Astrocyte of the spinal cord (primary cell): ENCODE data around the gene PPP3CA.

ENCODE experiments used
- DNase-seq: peaks from one replicate; pipeline ENCODE4 v3.0.0; 2011; ENCODE audit warnings: low read depth, low spot score
- H3K4me3 ChIP-seq: 2 replicates; pipeline ENCODE4 v1.5.1; 2011; ENCODE audit warnings: low read depth, mild to moderate bottlenecking, low read length, moderate library complexity
- CTCF ChIP-seq: IDR thresholded peaks from 2 replicates; pipeline ENCODE4 v1.5.1; 2012; ENCODE audit warnings: low read depth, mild to moderate bottlenecking, low read length, inconsistent platforms
- in situ Hi-C: cut with HindIII; loops from 2 replicates; pipeline ENCODE4 v1.10.0; 2017; ENCODE audit warnings: low sequenced_read_pairs

PPP3CA gene

DNA sequence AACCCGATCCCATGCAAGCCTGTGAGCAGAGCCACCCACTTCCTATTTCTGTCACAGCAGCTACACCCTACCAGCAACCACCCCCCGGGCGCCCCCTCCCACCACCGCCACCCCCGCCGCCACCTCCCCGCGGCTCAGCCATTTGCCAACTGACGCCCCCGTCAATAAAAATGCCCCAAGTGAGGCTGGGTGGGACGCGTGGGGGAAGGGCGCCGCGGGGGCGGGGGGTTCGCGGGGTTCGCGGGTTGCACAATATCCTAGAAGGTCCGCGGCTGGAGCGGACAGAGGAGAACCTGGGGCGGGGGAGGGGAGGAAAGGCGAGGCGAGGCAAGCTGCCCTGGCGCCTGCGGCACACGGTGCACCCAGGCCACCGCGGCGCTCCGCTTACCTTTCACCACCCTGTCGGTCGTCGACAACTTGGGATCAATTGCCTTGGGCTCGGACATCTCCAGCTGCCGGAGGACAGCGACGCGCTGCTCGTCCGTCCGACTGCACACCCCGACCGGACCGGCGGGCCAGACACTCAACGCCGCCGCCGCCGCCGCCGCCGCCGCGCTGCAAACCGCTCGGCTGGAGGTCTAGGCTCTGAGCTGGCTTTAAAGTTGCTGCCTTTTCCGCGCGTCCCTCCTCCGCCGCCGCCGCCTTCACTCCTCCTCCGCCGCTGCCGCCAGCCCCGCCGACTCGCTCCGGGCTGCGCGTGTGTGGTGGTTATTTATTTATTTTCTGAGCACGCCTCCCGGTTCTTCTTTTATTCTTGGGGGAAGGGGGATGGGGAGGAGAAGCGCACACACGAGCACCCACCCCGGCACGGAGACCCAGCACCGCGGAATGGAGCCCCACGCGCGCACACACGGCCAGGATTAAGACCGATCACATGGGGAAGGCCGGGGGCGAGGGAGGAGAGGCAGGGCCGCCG is 717 bp downstream of the PPP3CA start:
- TF ChIP-seq CTCF = no peak
- H3K4me3 ChIP-seq = peak overlapping the region; percentile 65
- peak; percentile 75 for DNase-seq
- in situ Hi-C loops = no loop called here

DNA sequence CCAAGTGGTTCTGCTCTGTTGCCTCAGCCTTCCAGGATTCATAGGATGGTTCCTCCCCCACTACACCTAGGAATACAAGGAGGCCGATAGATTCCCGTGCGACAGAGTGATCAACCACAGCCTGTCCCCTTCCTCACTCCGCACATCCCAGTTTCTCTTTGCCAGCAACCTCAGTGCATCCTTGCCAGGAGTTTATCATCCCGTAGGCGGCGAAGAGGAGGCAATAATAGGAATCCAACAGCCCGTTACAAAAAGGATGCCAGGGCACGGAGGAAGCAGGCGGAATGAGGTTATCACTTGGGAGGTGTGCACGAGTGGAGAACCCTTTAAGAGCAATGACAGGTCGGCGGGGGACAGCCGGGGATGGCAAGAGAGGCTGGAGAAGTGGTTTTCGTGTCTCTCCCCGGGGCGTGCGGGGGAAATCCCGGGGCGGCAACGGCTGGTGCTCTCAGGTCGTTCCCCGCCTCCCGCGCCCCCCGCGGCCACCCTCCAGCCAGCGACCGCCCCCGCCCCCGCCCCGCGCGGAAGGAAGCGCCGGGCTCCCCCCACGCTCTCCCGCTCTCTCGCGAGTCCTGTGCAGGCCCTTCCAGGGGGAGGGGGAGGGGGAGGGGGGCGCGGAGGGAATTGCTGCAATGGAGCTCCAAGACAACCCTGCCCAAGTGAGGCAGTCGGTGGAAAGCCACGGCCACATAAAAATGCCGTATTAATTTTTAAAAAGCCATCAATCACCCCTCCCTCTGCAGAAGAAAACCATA is 1.6 kb downstream of the PPP3CA start:
- in situ Hi-C loops = no loop called here
- TF ChIP-seq CTCF = no peak
- peak overlapping the region; percentile 65 for H3K4me3 ChIP-seq
- peak; percentile 67 for DNase-seq

DNA sequence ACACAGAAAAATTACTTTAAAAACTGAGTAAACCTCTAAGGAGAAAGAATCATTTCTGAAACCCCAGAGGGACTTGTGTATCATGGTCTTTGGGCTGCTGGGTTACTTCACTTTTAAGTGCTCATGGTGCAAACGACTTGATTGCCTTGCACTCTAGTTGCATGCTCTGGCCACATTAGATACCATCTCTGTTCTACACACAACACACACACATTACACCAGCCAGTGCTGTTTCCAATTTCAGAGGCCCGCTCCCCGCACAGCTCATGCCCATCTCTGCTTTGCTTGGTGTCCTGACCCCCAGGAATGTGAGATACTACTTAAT is 2.1 kb downstream of the PPP3CA start:
- TF ChIP-seq CTCF = no peak
- DNase-seq = peak; percentile 37
- in situ Hi-C loops = no loop called here
- H3K4me3 ChIP-seq = peak overlapping the region; percentile 65

DNA sequence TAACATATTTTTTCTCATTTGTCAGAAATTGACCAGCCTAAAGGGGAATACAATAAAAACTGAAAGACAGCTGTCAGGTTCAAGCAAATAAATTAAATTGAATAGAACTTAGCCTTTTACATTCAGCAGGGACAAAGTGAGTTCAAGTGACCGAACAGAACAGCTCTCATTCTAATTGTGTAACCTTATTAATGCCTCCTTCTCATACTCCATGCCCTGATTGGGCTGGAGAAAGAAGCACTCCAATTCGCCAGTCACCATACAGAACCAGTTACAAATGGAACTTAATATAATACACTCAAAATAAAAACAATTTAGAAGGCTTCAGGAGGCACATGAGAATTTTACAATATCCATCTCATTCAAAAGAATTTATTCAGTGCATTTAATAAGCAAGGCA is 8.0 kb downstream of the PPP3CA start:
- no peak overlapping the region for H3K4me3 ChIP-seq
- no peak for DNase-seq
- in situ Hi-C loops = no loop called here
- no peak for TF ChIP-seq CTCF

- TF ChIP-seq CTCF = no peak
- H3K4me3 ChIP-seq = no peak overlapping the region
- DNase-seq = peak; percentile 55
- in situ Hi-C loops = no loop called here
These were observed 9.6 kb downstream of the PPP3CA start for GRCh38 chr4:101337688-101338087.

DNA sequence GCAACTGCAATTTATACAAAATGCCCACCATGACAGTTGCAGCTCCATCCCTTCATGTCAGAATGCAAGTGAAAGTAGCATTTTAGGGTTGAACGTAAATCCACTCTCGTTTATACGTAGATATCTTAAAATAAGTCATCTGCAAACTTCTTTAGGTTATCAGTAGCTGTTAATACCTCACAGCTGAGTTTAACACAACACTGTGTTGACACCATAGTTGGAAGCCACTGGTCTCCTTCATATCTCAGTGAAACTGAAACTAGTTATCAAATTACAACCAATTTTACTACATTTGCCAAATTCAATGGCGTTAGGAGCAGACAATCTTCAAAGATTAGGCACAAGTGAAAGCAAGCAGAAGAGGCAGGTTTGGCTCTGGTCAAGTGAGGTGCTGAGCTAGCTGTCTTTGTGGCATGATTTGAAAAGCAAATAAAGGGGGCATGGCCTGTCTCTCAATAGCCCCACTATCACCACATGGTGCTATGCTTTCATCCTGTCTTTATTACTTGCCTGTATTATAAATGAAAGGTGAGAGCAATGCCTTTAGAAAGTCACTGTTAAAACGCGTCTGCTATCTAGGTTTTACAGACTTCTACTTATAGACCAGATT is 12.3 kb downstream of the PPP3CA start:
- DNase-seq = no peak
- TF ChIP-seq CTCF = no peak
- no peak overlapping the region for H3K4me3 ChIP-seq
- in situ Hi-C loops = no loop called here
